ENCODE results near the gene GRK1.
"Not testable (repeated sequence)": the region's sequence is repeated elsewhere in the genome, so short reads cannot be mapped to it uniquely, and the experiment has no call there.

The GRK1 gene

GRCh38 chr13:113745500-113746142 lies 78.6 kb downstream of the GRK1 start:
- not testable (repeated sequence) for FAIRE-seq

- no peak for FAIRE-seq
These were observed 79.1 kb downstream of the GRK1 start for GRCh38 chr13:113746143-113746525.

- no peak for FAIRE-seq
These were observed 79.7 kb downstream of the GRK1 start for GRCh38 chr13:113746671-113747070.

- no peak for FAIRE-seq
These were observed 80.3 kb downstream of the GRK1 start for GRCh38 chr13:113747291-113747833.

- no peak for FAIRE-seq
These were observed 81.3 kb downstream of the GRK1 start for GRCh38 chr13:113748101-113748861.

- no peak for FAIRE-seq
These were observed 81.9 kb downstream of the GRK1 start for GRCh38 chr13:113748862-113749451.

- FAIRE-seq = no peak
These were observed 82.5 kb downstream of the GRK1 start for GRCh38 chr13:113749507-113749906.

- no peak for FAIRE-seq
These were observed 82.9 kb downstream of the GRK1 start for GRCh38 chr13:113749967-113750366.

GRCh38 chr13:113750554-113751399 lies 83.8 kb downstream of the GRK1 start:
- no peak for FAIRE-seq

- no peak for FAIRE-seq
These were observed 84.5 kb downstream of the GRK1 start for GRCh38 chr13:113751491-113751890.

GRCh38 chr13:113752211-113752986 lies 85.4 kb downstream of the GRK1 start:
- FAIRE-seq = not testable (repeated sequence)

GRCh38 chr13:113753171-113753570 lies 86.2 kb downstream of the GRK1 start:
- FAIRE-seq = no peak

GRCh38 chr13:113754242-113754641 lies 87.2 kb downstream of the GRK1 start:
- no peak for FAIRE-seq

GRCh38 chr13:113754691-113755090 lies 87.7 kb downstream of the GRK1 start:
- no peak for FAIRE-seq

- FAIRE-seq = no peak
These were observed 89.5 kb downstream of the GRK1 start for GRCh38 chr13:113756441-113757097.

- no peak for FAIRE-seq
These were observed 91.9 kb downstream of the GRK1 start, which contains the start of gene TMEM255B for GRCh38 chr13:113758651-113759524. Gene TMEM255B, plus strand, starts transcription at chr13:113759226. Its CDS starts 44 bp downstream, at chr13:113759270.

GRCh38 chr13:113759525-113760137 lies 92.6 kb downstream of the GRK1 start:
- FAIRE-seq = no peak

- FAIRE-seq = no peak
These were observed 94.1 kb downstream of the GRK1 start for GRCh38 chr13:113761136-113761535.

- FAIRE-seq = no peak
These were observed 95.1 kb downstream of the GRK1 start for GRCh38 chr13:113762075-113762474.

- no peak for FAIRE-seq
These were observed 95.5 kb downstream of the GRK1 start for GRCh38 chr13:113762538-113762937.
